ENCODE measurements around the gene S100A2.

S100A2 gene

GRCh38 chr1:153545067-153546055 is 20.3 kb downstream of the S100A2 start, which contains the start of gene S100A4:
S100A4 (minus strand) TSS chr1:153545806; CDS start chr1:153544794, 1,012 bp downstream.
- peak; percentile 97 for DNase-seq (ENCODE audit: low spot score)

GRCh38 chr1:153544453-153545066 is 21.1 kb downstream of the S100A2 start:
- DNase-seq (ENCODE audit: low spot score), result no peak

- no peak for DNase-seq (ENCODE audit: low spot score)
Measured at GRCh38 chr1:153543736-153544135, 21.9 kb downstream of the S100A2 start.

- DNase-seq (ENCODE audit: low spot score), result peak; percentile 52
Measured at GRCh38 chr1:153542956-153543711, 22.5 kb downstream of the S100A2 start.

- DNase-seq (ENCODE audit: low spot score), result no peak
Measured at GRCh38 chr1:153541641-153542590, 23.7 kb downstream of the S100A2 start.

- peak; percentile 73 for DNase-seq (ENCODE audit: low spot score)
Measured at GRCh38 chr1:153540394-153541361, 25.0 kb downstream of the S100A2 start, which contains the start of gene S100A5. S100A5 (minus strand) TSS chr1:153540934; CDS start chr1:153540191, 743 bp downstream.

- DNase-seq (ENCODE audit: low spot score), result no peak
Measured at GRCh38 chr1:153539395-153540093, 26.1 kb downstream of the S100A2 start.

- DNase-seq (ENCODE audit: low spot score), result peak; percentile 88
Measured at GRCh38 chr1:153538315-153538821, 27.3 kb downstream of the S100A2 start.

- no peak for DNase-seq (ENCODE audit: low spot score)
Measured at GRCh38 chr1:153537376-153537730, 28.3 kb downstream of the S100A2 start.

GRCh38 chr1:153536671-153537375 is 28.8 kb downstream of the S100A2 start:
- DNase-seq (ENCODE audit: low spot score), result peak; percentile 73

GRCh38 chr1:153536012-153536670 is 29.5 kb downstream of the S100A2 start:
- peak; percentile 92 for DNase-seq (ENCODE audit: low spot score)

GRCh38 chr1:153535242-153536011 is 30.2 kb downstream of the S100A2 start, which contains the start of gene S100A6:
S100A6 (minus strand) TSS chr1:153535991; CDS start chr1:153535339, 652 bp downstream.
- peak; percentile 55 for DNase-seq (ENCODE audit: low spot score)

- no peak for DNase-seq (ENCODE audit: low spot score)
Measured at GRCh38 chr1:153534925-153535241, 30.8 kb downstream of the S100A2 start.

- DNase-seq (ENCODE audit: low spot score), result peak; percentile 58
Measured at GRCh38 chr1:153534226-153534924, 31.3 kb downstream of the S100A2 start.

GRCh38 chr1:153533689-153534201 is 31.9 kb downstream of the S100A2 start:
- peak; percentile 93 for DNase-seq (ENCODE audit: low spot score)

All from SW480 (cell line).